Lower lobe of right lung (tissue), 2 donors: ENCODE results near the gene SH3GL3. TPM values are rescaled to one million over a fixed set of nuclear protein-coding genes. Genes with fewer than 3 reads are reported as not detected.

ENCODE experiments used
- ATAC-seq, 2 donors: fragments of 200-7000 bp; cut with Tn5 transposase; one replicate each; pipeline ENCODE4 v1.9.1; 2020 to 2022; ENCODE audit warnings: mild to moderate bottlenecking in 2 of 2, moderate library complexity in 2 of 2
- DNase-seq: peaks from one replicate; pipeline ENCODE4 v3.0.0-alpha.2; 2020
- H3K27ac ChIP-seq: fragments of 200-600 bp; one replicate; pipeline ENCODE4 v1.8.0; 2022
- H3K27me3 ChIP-seq: fragments of 200-600 bp; one replicate; pipeline ENCODE4 v1.8.0; 2022; ENCODE audit warnings: low read depth
- H3K36me3 ChIP-seq: fragments of 200-600 bp; one replicate; pipeline ENCODE4 v1.8.0; 2022; ENCODE audit warnings: mild to moderate bottlenecking
- H3K4me1 ChIP-seq: fragments of 200-600 bp; one replicate; pipeline ENCODE4 v1.8.0; 2022
- H3K4me3 ChIP-seq: fragments of 200-600 bp; one replicate; pipeline ENCODE4 v1.8.0; 2022; ENCODE audit warnings: mild to moderate bottlenecking
- H3K9me3 ChIP-seq: fragments of 200-600 bp; one replicate; pipeline ENCODE4 v1.8.0; 2022
- CTCF ChIP-seq: fragments of 200-600 bp; IDR thresholded peaks from one replicate; pipeline ENCODE4 v1.8.0; 2022; ENCODE audit warnings: antibody characterized with exemption, mild to moderate bottlenecking
- intact Hi-C: fragments of 100-400 bp; cut with DNase I; formaldehyde crosslinking; loops from one replicate; pipeline ENCODE4 v1.11.0; 2022
- total RNA-seq: library from RNA; stranded (reverse); fragmentation: NEBNext Ultra II Directional; extraction: Animal tissue kit (Norgen Biotek cat#: 25700); gene quantifications from one replicate; pipeline ENCODE4 v1.2.1, GENCODE V29; 2021
- donor health status: DM: no; HTN: yes; CAD: no; lungs with severe emphysema.

Gene SH3GL3
- total RNA-seq, 1 donor from 2014 or later: 2.6 TPM

- DNase-seq (no peak), ATAC-seq (peak; percentile 19 to 69)
- Histone ChIP-seq H3K27me3 (no peaks in the 10 kb centered on the region), H3K4me3 (no peak overlapping the region), H3K4me1 (no peaks in the 10 kb centered on the region), H3K9me3 (no peaks in the 10 kb centered on the region), H3K27ac (peak overlapping the region; percentile 27), H3K36me3 (no peaks in the 10 kb centered on the region)
- TF ChIP-seq CTCF: no peak
- intact Hi-C loops: no loop called here
These were observed 158.2 kb downstream of the SH3GL3 start for GRCh38 chr15:83605111-83605945.

- no peak for TF ChIP-seq CTCF
- Histone ChIP-seq H3K9me3 (no peaks in the 10 kb centered on the region), H3K27me3 (no peaks in the 10 kb centered on the region), H3K4me3 (no peak overlapping the region), H3K36me3 (no peaks in the 10 kb centered on the region), H3K4me1 (no peaks in the 10 kb centered on the region), H3K27ac (no peak overlapping the region)
- intact Hi-C loops: no loop called here
- DNase-seq (no peak), ATAC-seq (no peak)
These were observed 163.0 kb downstream of the SH3GL3 start for GRCh38 chr15:83610132-83610531.

- H3K27ac ChIP-seq: no peak overlapping the region
- no peak overlapping the region for H3K4me3 ChIP-seq
- H3K27me3 ChIP-seq: no peaks in the 10 kb centered on the region
- ATAC-seq (no peak), DNase-seq (no peak)
- intact Hi-C loops: no loop called here
- H3K36me3 ChIP-seq: no peaks in the 10 kb centered on the region
- no peaks in the 10 kb centered on the region for H3K4me1 ChIP-seq
- TF ChIP-seq CTCF: no peak
- no peaks in the 10 kb centered on the region for H3K9me3 ChIP-seq
These were observed 164.0 kb downstream of the SH3GL3 start for GRCh38 chr15:83610901-83611685.

- H3K4me3 ChIP-seq: no peak overlapping the region
- H3K27me3 ChIP-seq: no peaks in the 10 kb centered on the region
- no peak for TF ChIP-seq CTCF
- H3K9me3 ChIP-seq: no peaks in the 10 kb centered on the region
- DNase-seq (no peak), ATAC-seq (peak in 1 of 2 donors; percentile 38)
- no peaks in the 10 kb centered on the region for H3K36me3 ChIP-seq
- intact Hi-C loops: no loop called here
- no peaks in the 10 kb centered on the region for H3K4me1 ChIP-seq
- H3K27ac ChIP-seq: no peak overlapping the region
These were observed 165.1 kb downstream of the SH3GL3 start for GRCh38 chr15:83612226-83612625.

GRCh38 chr15:83612898-83613635 lies 165.9 kb downstream of the SH3GL3 start:
- H3K4me3 ChIP-seq: no peak overlapping the region
- H3K27ac ChIP-seq: no peak overlapping the region
- H3K27me3 ChIP-seq: no peaks in the 10 kb centered on the region
- H3K4me1 ChIP-seq: no peaks in the 10 kb centered on the region
- intact Hi-C loops: no loop called here
- H3K9me3 ChIP-seq: no peaks in the 10 kb centered on the region
- TF ChIP-seq CTCF: no peak
- DNase-seq (no peak), ATAC-seq (no peak)
- no peaks in the 10 kb centered on the region for H3K36me3 ChIP-seq
